Hippocampal formation (tissue), 2 donors: ENCODE data around the gene JSRP1.

ENCODE experiments used
- DNase-seq, 2 donors: peaks; one replicate each; lab custom pipeline; 2025; lab: John Stamatoyannopoulos, UW

JSRP1 gene

GRCh38 chr19:2246801-2247361, 9.3 kb downstream of the JSRP1 start:
- peak in 1 of 2 donors; percentile 39 for DNase-seq

- DNase-seq, result no peak
Measured at GRCh38 chr19:2246014-2246620, 10.1 kb downstream of the JSRP1 start.

- no peak for DNase-seq
Measured at GRCh38 chr19:2245273-2245672, 10.9 kb downstream of the JSRP1 start.

GRCh38 chr19:2244486-2244885, 11.7 kb downstream of the JSRP1 start:
- DNase-seq, result no peak

GRCh38 chr19:2244125-2244411, 12.1 kb downstream of the JSRP1 start:
- no peak for DNase-seq

- no peak for DNase-seq
Measured at GRCh38 chr19:2243274-2244124, 12.7 kb downstream of the JSRP1 start.

- no peak for DNase-seq
Measured at GRCh38 chr19:2242816-2243215, 13.4 kb downstream of the JSRP1 start.

- no peak for DNase-seq
Measured at GRCh38 chr19:2242092-2242537, 14.1 kb downstream of the JSRP1 start.

- no peak for DNase-seq
Measured at GRCh38 chr19:2240881-2241760, 15.1 kb downstream of the JSRP1 start.

GRCh38 chr19:2239771-2240770, 16.1 kb downstream of the JSRP1 start:
- DNase-seq, result no peak

GRCh38 chr19:2239173-2239572, 17.0 kb downstream of the JSRP1 start:
- DNase-seq, result no peak

- DNase-seq, result no peak
Measured at GRCh38 chr19:2237869-2238153, 18.4 kb downstream of the JSRP1 start.

- no peak for DNase-seq
Measured at GRCh38 chr19:2237051-2237868, 19.0 kb downstream of the JSRP1 start.

GRCh38 chr19:2236314-2237050, 19.7 kb downstream of the JSRP1 start, which contains the start of the genes PLEKHJ1 and SF3A2:
TSS of gene PLEKHJ1 (minus strand) at chr19:2236329. CDS start at chr19:2236248, 81 bp downstream.
TSS of gene SF3A2 (plus strand) at chr19:2236824. CDS start at chr19:2243419, 6,595 bp downstream.
- DNase-seq, result peak; percentile 90 to 92

- no peak for DNase-seq
Measured at GRCh38 chr19:2236064-2236313, 20.2 kb downstream of the JSRP1 start.

GRCh38 chr19:2235381-2236063, 20.7 kb downstream of the JSRP1 start:
- DNase-seq, result no peak

- DNase-seq, result no peak
Measured at GRCh38 chr19:2234996-2235380, 21.2 kb downstream of the JSRP1 start.

GRCh38 chr19:2233601-2234280, 22.5 kb downstream of the JSRP1 start:
- no peak for DNase-seq
